ENCODE results near the gene ZFAND3. TPM values are rescaled to one million over a fixed set of nuclear protein-coding genes. Genes with fewer than 3 reads are reported as not detected.
A peak's percentile ranks its signal among the peaks of the same experiment; 100 is the strongest.

Gene ZFAND3
- total RNA-seq (2021) (64.0 and 67.4 TPM in 2 replicates), Bru-seq, nascent RNA (percentile 95 among the genes with signal in this experiment), BruChase-seq, experiment 1, labeled RNA remaining after a 2-hour chase (percentile 93 among the genes with signal in this experiment), BruChase-seq, experiment 2, labeled RNA remaining after a 6-hour chase (percentile 93 among the genes with signal in this experiment)
- long read RNA-seq, transcript ZFAND3-201 (6 exons, 3,366 nt), result major isoform, 15 of 35 reads
- long read RNA-seq, partial matches to known transcripts, result 3 of 35 reads
- long read RNA-seq, other reads (novel, unspliced or antisense), result 14 of 35 reads

GRCh38 chr6:37819177-37819801 is at the start of gene ZFAND3:
Gene ZFAND3, plus strand, starts transcription at chr6:37819727. Its CDS starts 219 bp downstream, at chr6:37819946.
- CTCF ChIA-PET, result interaction anchor here (1.8 kb wide), 1 partner anchor 28 kb away, joined by 9 read pairs; no protein-coding TSS in a partner anchor
- no peaks in the 10 kb centered on the region for H3K27me3 ChIP-seq (replicated peaks; ENCODE audit: insufficient read depth, low read depth, low read length, poor library complexity)
- peak within 1 kb of the TSS; percentile 97 for H3K27ac ChIP-seq (ENCODE audit: low read depth, low read length, poor library complexity, severe bottlenecking)
- H3K4me1 ChIP-seq (ENCODE audit: insufficient read depth, low read length, poor library complexity, severe bottlenecking), result peaks cover 41% of the 10 kb centered on the region
- H3K36me3 ChIP-seq (ENCODE audit: insufficient read depth, low read length, poor library complexity, severe bottlenecking), result no peaks in the 10 kb centered on the region
- POLR2A ChIA-PET (ENCODE audit: low non-redundant PET), result interaction anchor here (0.6 to 0.7 kb wide), 2 partner anchors 38 to 624 kb away, joined by 3 to 5 read pairs; no protein-coding TSS in a partner anchor
- H3K9me3 ChIP-seq (ENCODE audit: low read depth, low read length, poor library complexity, severe bottlenecking), result no peaks in the 10 kb centered on the region
- TF ChIP-seq CTCF (conservative IDR thresholded peaks at IDR 0.05; ENCODE audit: low read depth, low read length) (no peak), EZH2 (IDR thresholded peaks at IDR 0.05; ENCODE audit: borderline replicate concordance, low read depth, low read length, poor library complexity, severe bottlenecking) (no peak)
- intact Hi-C loops (cut with micrococcal nuclease; ENCODE audit: unreplicated experiment), result no loop called here
- H3K4me3 ChIP-seq (ENCODE audit: low read depth, low read length, poor library complexity, severe bottlenecking), result peak within 1 kb of the TSS; percentile 60
- DNase-seq (ENCODE audit: low spot score), result peak; percentile 98
- no TSS peak for BruUV-seq (replicated peaks)

- no TSS peak for BruUV-seq (replicated peaks)
- CTCF ChIA-PET, result interaction anchor here (0.7 kb wide), 1 partner anchor 17 kb away, joined by 3 read pairs; no protein-coding TSS in a partner anchor
Measured at GRCh38 chr6:37774028-37774680, 45.4 kb upstream of the ZFAND3 start.

More at GRCh38 chr6:37774028-37774680, 45.4 kb upstream of the ZFAND3 start:
- Histone ChIP-seq H3K4me3 (ENCODE audit: low read depth, low read length, poor library complexity, severe bottlenecking) (no peak overlapping the region), H3K9me3 (ENCODE audit: low read depth, low read length, poor library complexity, severe bottlenecking) (no peaks in the 10 kb centered on the region), H3K27me3 (replicated peaks; ENCODE audit: insufficient read depth, low read depth, low read length, poor library complexity) (no peaks in the 10 kb centered on the region), H3K27ac (ENCODE audit: low read depth, low read length, poor library complexity, severe bottlenecking) (no peak overlapping the region), H3K4me1 (ENCODE audit: insufficient read depth, low read length, poor library complexity, severe bottlenecking) (no peaks in the 10 kb centered on the region), H3K36me3 (ENCODE audit: insufficient read depth, low read length, poor library complexity, severe bottlenecking) (no peaks in the 10 kb centered on the region)
- POLR2A ChIA-PET (ENCODE audit: low non-redundant PET), result no interaction called here
- intact Hi-C loops (cut with micrococcal nuclease; ENCODE audit: unreplicated experiment), result no loop called here
- DNase-seq (ENCODE audit: low spot score), result no peak
- TF ChIP-seq CTCF (conservative IDR thresholded peaks at IDR 0.05; ENCODE audit: low read depth, low read length) (no peak), EZH2 (IDR thresholded peaks at IDR 0.05; ENCODE audit: borderline replicate concordance, low read depth, low read length, poor library complexity, severe bottlenecking) (no peak)
